ENCODE data around the gene GOLGA8J.
A peak's percentile ranks its signal among the peaks of the same experiment; 100 is the strongest.
"Not testable (repeated sequence)": the region's sequence is repeated elsewhere in the genome, so short reads cannot be mapped to it uniquely, and the experiment has no call there.

The GOLGA8J gene

DNA sequence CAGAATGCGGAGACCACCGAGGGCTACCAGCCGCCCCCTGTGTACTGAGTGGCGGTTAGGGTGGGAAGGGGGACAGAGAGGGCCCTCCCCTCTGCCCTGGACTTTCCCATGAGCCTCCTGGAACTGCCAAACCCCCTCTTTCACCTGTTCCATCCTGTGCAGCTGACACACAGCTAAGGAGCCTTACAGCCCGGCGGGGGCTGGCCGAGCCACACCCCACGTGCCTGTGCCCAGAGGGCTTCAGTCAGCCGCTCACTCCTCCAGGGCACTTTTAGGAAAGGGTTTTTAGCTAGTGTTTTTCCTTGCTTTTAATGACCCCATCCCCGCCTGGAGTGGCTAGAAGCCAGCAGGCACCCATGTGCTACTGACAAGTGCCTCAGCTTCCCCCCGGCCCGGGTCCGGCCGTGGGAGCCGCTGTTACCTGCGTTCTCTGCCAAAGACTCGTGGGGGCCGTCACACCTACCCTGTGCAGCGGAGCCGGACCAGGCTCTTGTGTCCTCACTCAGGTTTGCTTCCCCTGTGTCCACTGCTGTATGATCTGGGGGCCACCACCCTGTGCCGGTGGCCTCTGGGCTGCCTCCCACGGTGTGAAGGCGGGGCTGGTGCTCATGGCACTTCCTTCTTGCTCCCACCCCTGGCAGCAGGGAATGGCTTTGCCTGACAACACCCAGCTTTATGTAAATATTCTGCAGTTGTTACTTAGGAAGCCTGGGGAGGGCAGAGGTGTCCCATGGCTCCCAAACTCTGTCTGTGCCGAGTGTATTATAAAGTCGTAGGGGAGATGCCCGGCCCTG is 37.3 kb upstream of the GOLGA8J start:
- not testable (repeated sequence) for H3K36me3 ChIP-seq (ENCODE audit: control insufficient read depth, insufficient read depth, low read length); H3K4me3 ChIP-seq (ENCODE audit: extremely low read depth, insufficient read depth, low read length, poor library complexity, severe bottlenecking); H3K27ac ChIP-seq (ENCODE audit: low read depth, low read length, severe bottlenecking); H3K4me1 ChIP-seq (ENCODE audit: control insufficient read depth, insufficient read depth, low read length, poor library complexity, severe bottlenecking); H3K9me3 ChIP-seq (ENCODE audit: control insufficient read depth, low read length)
- WGBS, 2 experiments (ENCODE audit: insufficient coverage in 2 of 2): 76 to 79% methylated on average over 17 to 22 of the region's 26 CpGs

DNA sequence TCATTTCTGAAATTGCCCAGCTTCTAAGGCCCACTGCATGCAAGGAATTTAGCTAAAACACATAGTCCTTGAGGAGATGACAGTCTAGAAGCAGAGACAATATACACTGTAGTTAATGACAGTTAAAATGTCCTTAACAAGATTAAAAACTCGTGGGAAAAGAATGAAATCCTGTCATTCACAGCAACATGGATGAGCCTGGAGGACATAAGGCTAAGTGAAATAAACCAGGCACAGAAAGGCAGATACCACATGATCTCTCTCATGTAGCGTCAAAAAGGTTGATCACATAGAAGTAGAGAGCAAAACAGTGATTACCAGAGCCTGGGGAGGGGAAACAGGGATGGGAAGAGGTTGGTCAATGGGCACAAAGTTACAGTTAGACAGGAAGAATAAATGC is 36.3 kb upstream of the GOLGA8J start:
- Histone ChIP-seq H3K4me3 (ENCODE audit: extremely low read depth, insufficient read depth, low read length, poor library complexity, severe bottlenecking) (no peak overlapping the region), H3K36me3 (ENCODE audit: control insufficient read depth, insufficient read depth, low read length) (no peaks in the 10 kb centered on the region), H3K27ac (ENCODE audit: low read depth, low read length, severe bottlenecking) (no peak overlapping the region), H3K4me1 (ENCODE audit: control insufficient read depth, insufficient read depth, low read length, poor library complexity, severe bottlenecking) (peaks cover 4% of the 10 kb centered on the region), H3K9me3 (ENCODE audit: control insufficient read depth, low read length) (no peaks in the 10 kb centered on the region)
- WGBS, 2 experiments (ENCODE audit: insufficient coverage in 2 of 2): 63 to 91% methylated on average over 1 of the region's 2 CpGs

DNA sequence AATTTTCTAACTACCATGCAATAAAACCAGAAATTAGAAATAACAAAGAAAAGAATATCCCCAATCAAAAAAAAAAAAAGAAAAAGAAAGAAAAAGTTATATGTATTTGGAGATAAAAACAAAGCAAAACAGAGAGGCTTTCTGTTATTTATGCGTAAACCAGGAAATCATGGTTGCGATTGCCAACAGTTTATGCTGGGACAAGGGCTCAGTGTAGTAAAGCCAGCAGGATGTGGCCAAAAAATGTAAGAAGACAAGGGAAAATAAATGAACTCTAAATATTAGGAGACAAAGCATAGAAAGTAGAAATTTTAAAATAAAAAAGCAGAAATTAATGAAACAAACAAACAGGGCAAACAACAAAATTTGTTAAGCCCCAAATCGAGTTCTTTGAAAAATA is 27.2 kb upstream of the GOLGA8J start:
- no peaks in the 10 kb centered on the region for H3K4me1 ChIP-seq (ENCODE audit: control insufficient read depth, insufficient read depth, low read length, poor library complexity, severe bottlenecking)
- H3K36me3 ChIP-seq (ENCODE audit: control insufficient read depth, insufficient read depth, low read length): no peaks in the 10 kb centered on the region
- H3K9me3 ChIP-seq (ENCODE audit: control insufficient read depth, low read length): no peaks in the 10 kb centered on the region
- no peak overlapping the region for H3K4me3 ChIP-seq (ENCODE audit: extremely low read depth, insufficient read depth, low read length, poor library complexity, severe bottlenecking)
- 92 to 95% methylated on average over 2 of the region's 3 CpGs for WGBS, 2 experiments (ENCODE audit: insufficient coverage in 2 of 2)
- H3K27ac ChIP-seq (ENCODE audit: low read depth, low read length, severe bottlenecking): no peak overlapping the region

DNA sequence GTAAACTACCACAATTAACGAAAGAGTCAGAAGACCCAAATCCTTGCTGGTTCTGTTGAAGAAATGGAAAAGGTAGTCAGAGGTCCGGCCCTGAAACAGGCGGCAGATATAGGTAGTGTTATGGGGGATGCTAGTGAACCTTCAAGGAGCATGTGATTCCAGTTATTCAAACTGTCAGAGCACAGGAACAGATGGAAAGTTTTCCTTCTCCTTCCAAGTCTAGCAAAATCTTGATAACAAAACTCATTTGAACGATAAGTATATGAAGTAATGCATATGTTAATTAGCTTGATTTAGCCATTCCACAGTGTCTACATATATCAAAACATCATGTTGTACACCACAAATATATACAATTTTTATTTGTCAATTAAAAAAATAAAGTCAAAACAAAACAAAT is 26.6 kb upstream of the GOLGA8J start:
- H3K4me3 ChIP-seq (ENCODE audit: extremely low read depth, insufficient read depth, low read length, poor library complexity, severe bottlenecking): no peak overlapping the region
- no peaks in the 10 kb centered on the region for H3K4me1 ChIP-seq (ENCODE audit: control insufficient read depth, insufficient read depth, low read length, poor library complexity, severe bottlenecking)
- no peak overlapping the region for H3K27ac ChIP-seq (ENCODE audit: low read depth, low read length, severe bottlenecking)
- H3K36me3 ChIP-seq (ENCODE audit: control insufficient read depth, insufficient read depth, low read length): no peaks in the 10 kb centered on the region
- H3K9me3 ChIP-seq (ENCODE audit: control insufficient read depth, low read length): no peaks in the 10 kb centered on the region
- WGBS, 2 experiments (ENCODE audit: insufficient coverage in 2 of 2): 100% methylated on average over 2 of the region's 4 CpGs

DNA sequence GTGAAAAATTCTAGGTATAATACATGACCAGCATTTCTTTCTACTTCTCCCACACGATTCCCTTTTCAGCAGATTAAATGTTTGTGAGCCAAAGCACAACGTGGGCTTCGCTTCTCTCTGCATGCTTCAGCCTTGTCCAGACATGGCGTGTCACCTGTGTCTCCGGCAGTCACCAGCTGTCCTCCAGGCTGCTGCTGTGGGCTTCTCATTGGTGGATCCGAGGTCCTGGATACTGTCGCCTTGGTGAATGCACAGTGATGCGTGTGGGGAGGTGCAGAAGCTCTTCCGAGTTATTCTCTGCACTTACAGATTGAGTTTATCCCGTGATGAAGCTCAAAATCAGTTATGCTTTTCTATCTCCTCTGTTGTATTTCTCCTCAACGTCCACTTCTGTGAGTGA is 23.0 kb upstream of the GOLGA8J start:
- 90 to 94% methylated on average over 9 to 11 of the region's 11 CpGs for WGBS, 2 experiments (ENCODE audit: insufficient coverage in 2 of 2)
- Histone ChIP-seq H3K4me1 (ENCODE audit: control insufficient read depth, insufficient read depth, low read length, poor library complexity, severe bottlenecking) (peaks cover 4% of the 10 kb centered on the region), H3K9me3 (ENCODE audit: control insufficient read depth, low read length) (no peaks in the 10 kb centered on the region), H3K36me3 (ENCODE audit: control insufficient read depth, insufficient read depth, low read length) (no peaks in the 10 kb centered on the region), H3K27ac (ENCODE audit: low read depth, low read length, severe bottlenecking) (no peak overlapping the region), H3K4me3 (ENCODE audit: extremely low read depth, insufficient read depth, low read length, poor library complexity, severe bottlenecking) (no peak overlapping the region)

DNA sequence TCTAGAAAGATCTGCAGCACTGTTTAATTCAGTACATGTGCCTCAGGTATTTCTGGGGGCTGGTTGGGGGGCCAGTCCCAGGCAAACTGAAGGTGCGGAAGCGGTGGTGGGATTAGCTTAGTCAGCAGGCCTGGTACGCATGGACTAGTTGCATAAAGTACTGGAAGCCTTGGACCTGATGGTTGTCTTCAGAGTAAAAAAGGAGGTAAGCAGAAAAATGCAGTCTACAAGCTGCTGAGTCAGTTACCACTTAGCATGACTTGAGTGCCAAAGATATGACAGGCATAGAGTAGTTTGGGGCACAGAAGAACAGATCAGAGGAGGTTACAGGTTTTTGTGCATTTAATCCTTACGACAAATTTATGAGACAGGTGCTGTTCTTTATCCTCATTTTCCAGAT is 19.9 kb upstream of the GOLGA8J start:
- Histone ChIP-seq H3K4me1 (ENCODE audit: control insufficient read depth, insufficient read depth, low read length, poor library complexity, severe bottlenecking) (peaks cover 9% of the 10 kb centered on the region), H3K4me3 (ENCODE audit: extremely low read depth, insufficient read depth, low read length, poor library complexity, severe bottlenecking) (no peak overlapping the region), H3K27ac (ENCODE audit: low read depth, low read length, severe bottlenecking) (no peak overlapping the region), H3K36me3 (ENCODE audit: control insufficient read depth, insufficient read depth, low read length) (no peaks in the 10 kb centered on the region), H3K9me3 (ENCODE audit: control insufficient read depth, low read length) (no peaks in the 10 kb centered on the region)
- 88 to 96% methylated on average over 4 of the region's 4 CpGs for WGBS, 2 experiments (ENCODE audit: insufficient coverage in 2 of 2)

DNA sequence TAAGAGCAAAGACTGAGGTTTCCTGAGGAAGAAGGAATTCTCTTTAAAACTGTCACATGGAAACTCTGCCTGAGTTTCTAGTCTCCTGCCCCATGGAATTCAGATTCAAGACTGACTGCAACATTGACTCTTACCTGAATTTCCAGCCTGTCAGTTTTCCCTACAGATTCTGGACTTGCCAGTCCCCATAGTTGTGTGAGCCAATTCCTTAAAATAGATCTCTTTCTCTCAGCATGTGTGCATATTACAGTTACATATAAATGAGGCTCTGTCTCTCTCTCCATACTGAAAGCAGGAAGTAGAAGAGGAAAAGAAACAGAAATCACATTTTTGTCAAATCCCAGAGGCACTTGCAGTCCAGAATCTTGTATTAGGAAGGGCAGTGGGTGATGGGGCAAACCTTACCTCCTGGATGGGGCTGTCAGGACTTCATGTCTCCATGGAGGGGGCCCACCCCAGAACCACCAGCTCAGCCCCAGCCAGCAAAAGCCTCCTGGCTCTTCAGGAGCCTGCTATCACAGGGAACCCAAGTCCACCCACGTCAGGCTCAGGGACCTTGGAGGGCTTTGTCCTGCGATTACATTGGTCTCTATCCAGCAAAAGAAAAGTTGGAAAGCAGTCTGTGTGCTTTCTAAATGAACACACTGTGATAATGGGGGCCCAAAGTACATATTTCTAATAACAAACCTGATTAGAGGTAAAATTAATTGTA is 18.8 kb upstream of the GOLGA8J start:
- 100% methylated on average over 2 of the region's 2 CpGs for WGBS, 2 experiments (ENCODE audit: insufficient coverage in 2 of 2)
- H3K4me3 ChIP-seq (ENCODE audit: extremely low read depth, insufficient read depth, low read length, poor library complexity, severe bottlenecking): no peak overlapping the region
- no peaks in the 10 kb centered on the region for H3K9me3 ChIP-seq (ENCODE audit: control insufficient read depth, low read length)
- H3K4me1 ChIP-seq (ENCODE audit: control insufficient read depth, insufficient read depth, low read length, poor library complexity, severe bottlenecking): peaks cover 9% of the 10 kb centered on the region
- no peaks in the 10 kb centered on the region for H3K36me3 ChIP-seq (ENCODE audit: control insufficient read depth, insufficient read depth, low read length)
- H3K27ac ChIP-seq (ENCODE audit: low read depth, low read length, severe bottlenecking): no peak overlapping the region

DNA sequence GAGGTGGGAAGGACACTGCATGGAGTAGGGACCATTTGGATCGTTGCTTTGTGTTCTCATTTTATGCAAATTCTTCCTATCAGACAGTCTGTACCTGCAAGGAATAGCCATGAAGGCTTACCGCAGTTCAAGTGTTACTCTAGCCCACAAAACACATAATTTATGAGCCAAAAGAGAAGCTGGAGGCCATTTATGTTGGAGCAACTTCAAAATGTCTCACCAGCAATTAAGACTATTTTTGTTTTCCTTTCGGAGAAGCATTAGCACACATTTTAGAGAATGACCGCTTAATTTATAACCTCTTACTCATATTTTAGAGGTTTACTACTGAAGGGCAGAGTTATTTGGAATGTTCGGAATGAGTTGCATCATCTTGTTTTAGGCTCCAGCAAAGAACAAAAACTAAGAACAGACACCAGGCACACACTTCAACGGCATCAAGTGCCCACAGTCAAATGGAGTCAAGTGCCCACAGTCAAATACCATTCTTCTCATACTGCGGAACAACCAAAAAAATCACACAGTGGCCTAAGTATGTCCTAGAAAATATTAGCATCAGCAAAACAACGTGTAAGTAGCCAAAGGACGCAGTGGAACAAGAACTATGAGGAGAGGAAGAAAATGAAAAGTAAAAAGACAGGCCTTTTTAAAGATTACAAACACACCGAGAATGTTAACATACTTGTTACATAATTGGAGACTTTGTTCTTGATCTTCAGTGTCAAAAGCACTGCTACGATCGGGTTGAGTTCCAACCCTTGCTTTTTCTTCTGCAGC is 17.5 kb upstream of the GOLGA8J start:
- Histone ChIP-seq H3K36me3 (ENCODE audit: control insufficient read depth, insufficient read depth, low read length) (no peaks in the 10 kb centered on the region), H3K9me3 (ENCODE audit: control insufficient read depth, low read length) (no peaks in the 10 kb centered on the region), H3K4me1 (ENCODE audit: control insufficient read depth, insufficient read depth, low read length, poor library complexity, severe bottlenecking) (peaks cover 9% of the 10 kb centered on the region), H3K27ac (ENCODE audit: low read depth, low read length, severe bottlenecking) (peak overlapping the region; percentile 17), H3K4me3 (ENCODE audit: extremely low read depth, insufficient read depth, low read length, poor library complexity, severe bottlenecking) (no peak overlapping the region)
- WGBS, 2 experiments (ENCODE audit: insufficient coverage in 2 of 2): 84 to 90% methylated on average over 6 of the region's 12 CpGs

DNA sequence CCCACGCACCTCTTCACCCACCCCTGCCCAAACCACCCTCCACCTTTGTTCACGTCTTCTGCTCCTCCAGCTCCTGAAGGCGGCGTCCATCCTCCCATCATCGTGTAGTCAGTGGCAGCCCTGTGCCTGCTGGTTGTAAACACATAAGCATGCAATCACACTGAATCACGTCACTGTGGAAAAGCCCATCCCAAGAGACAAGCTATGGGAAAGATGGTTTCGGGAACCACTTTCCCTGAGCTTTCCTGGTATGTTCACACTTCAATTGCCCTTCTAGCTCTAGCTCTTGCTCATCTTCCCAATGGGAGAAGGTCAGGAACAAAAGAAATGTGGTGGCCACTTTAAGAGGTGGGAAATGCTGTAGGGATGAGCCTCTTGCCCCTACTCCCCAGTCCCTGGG is 14.4 kb upstream of the GOLGA8J start:
- no peak overlapping the region for H3K4me3 ChIP-seq (ENCODE audit: extremely low read depth, insufficient read depth, low read length, poor library complexity, severe bottlenecking)
- no peaks in the 10 kb centered on the region for H3K9me3 ChIP-seq (ENCODE audit: control insufficient read depth, low read length)
- H3K27ac ChIP-seq (ENCODE audit: low read depth, low read length, severe bottlenecking): no peak overlapping the region
- WGBS, 2 experiments (ENCODE audit: insufficient coverage in 2 of 2): 86 to 96% methylated on average over 7 of the region's 7 CpGs
- H3K4me1 ChIP-seq (ENCODE audit: control insufficient read depth, insufficient read depth, low read length, poor library complexity, severe bottlenecking): peaks cover 8% of the 10 kb centered on the region
- no peaks in the 10 kb centered on the region for H3K36me3 ChIP-seq (ENCODE audit: control insufficient read depth, insufficient read depth, low read length)

DNA sequence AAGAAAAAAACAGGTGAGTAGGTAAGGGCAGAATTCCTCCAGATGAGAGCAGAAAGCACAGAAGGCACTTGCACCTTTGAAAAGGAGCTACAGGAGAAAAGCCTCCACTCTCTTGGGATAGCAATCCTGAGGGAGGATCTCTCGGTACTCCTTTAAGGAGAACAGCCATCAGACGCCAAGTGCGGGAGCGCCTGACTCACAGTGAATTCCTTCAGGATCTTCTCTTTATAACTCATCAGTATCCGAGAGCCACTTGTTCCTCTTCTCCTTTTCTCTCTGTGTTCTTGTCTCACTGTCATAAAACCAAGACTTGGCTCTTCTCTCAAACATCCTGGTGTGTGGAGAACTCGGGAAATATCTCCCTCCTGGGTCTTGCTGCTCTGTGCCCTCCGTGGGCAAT is 10.1 kb upstream of the GOLGA8J start:
- Histone ChIP-seq H3K36me3 (ENCODE audit: control insufficient read depth, insufficient read depth, low read length) (no peaks in the 10 kb centered on the region), H3K4me1 (ENCODE audit: control insufficient read depth, insufficient read depth, low read length, poor library complexity, severe bottlenecking) (no peaks in the 10 kb centered on the region), H3K27ac (ENCODE audit: low read depth, low read length, severe bottlenecking) (no peak overlapping the region), H3K9me3 (ENCODE audit: control insufficient read depth, low read length) (no peaks in the 10 kb centered on the region), H3K4me3 (ENCODE audit: extremely low read depth, insufficient read depth, low read length, poor library complexity, severe bottlenecking) (no peak overlapping the region)
- WGBS, 2 experiments (ENCODE audit: insufficient coverage in 2 of 2): 75 to 80% methylated on average over 5 to 7 of the region's 7 CpGs

Measured in mesodermal cell (in vitro differentiated cells).